Hematopoietic multipotent progenitor cell treated with erythropoietin and hydrocortisone succinate and interleukin-3 and kit ligand, for 8 days (in vitro differentiated cells): ENCODE data around the gene CDR2.
"Not testable (repeated sequence)": the region's sequence is repeated elsewhere in the genome, so short reads cannot be mapped to it uniquely, and the experiment has no call there.

ENCODE experiments used
- DNase-seq: peaks from one replicate; pipeline ENCODE4 v3.0.0-alpha.2; 2015

Gene CDR2

DNA sequence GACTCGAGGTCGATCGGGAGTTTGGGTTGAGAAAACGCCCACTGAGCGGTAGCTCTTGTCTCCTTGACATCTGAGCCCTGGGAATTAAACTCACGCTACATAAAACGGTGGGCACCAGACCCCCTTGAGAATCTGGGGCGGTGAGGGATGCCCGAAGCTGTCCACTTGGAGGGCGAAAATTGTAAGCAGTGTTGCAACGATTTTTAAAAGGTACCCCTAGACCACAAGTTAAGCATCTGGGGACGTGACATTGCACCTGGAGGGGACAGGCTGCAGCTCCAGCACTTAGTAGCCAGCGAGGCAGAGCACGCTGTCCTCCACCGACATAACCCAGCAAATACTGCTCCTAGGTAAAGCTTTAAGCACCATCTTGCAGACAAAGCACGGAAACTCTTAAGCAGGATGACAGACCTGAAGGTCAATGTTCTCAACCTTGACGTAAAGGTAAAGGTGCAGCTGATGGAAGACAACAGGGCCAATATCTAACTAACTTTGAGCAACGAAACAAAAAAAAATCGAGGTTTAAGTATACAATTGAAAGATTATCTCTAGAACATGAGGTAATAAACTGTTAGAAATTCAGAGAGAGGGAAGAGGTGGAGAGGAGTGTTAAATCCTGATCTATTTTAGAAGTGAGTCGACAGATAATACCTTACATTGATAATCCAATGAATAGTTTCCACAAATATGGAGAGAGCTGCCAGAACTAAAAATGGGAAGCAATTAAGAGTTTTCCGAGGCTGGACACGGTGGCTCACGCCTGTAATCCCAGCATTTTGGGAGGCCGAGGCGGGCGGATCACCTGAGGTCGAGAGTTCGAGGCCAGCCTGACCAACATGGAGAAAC, 921 bp upstream of the CDR2 start:
- DNase-seq, result no peak

DNA sequence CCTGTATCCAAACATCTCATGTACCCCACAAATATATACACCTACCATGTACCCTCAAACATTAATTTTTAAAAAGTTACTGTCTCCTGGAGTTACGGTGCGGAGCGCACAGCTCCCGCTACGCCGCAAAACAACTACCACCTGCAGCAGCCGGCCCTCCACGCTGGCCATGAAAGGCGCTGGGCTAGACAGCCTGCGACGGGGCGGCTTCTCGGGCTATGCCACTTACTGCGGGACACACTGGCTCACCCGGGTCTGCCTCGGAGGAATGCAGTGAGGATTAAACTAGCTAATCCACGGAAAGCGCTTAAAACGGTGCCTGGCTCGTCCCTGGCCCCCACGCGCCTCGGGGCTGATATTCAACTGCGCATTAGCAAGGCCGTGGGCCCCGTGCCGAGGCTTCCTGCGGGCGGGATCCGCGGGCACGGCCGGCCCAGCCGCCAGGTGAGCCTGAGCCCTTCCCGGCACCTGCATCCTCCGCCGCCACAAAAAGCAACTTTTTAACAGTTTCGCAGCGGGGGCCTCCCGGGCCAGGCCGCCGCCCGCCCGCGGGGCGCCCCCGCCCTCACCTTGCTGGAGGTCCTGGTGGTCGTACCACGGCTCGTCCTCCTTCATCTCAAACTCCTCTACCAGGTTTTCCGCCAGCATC, 633 bp downstream of the CDR2 start:
- DNase-seq, result peak; percentile 29

DNA sequence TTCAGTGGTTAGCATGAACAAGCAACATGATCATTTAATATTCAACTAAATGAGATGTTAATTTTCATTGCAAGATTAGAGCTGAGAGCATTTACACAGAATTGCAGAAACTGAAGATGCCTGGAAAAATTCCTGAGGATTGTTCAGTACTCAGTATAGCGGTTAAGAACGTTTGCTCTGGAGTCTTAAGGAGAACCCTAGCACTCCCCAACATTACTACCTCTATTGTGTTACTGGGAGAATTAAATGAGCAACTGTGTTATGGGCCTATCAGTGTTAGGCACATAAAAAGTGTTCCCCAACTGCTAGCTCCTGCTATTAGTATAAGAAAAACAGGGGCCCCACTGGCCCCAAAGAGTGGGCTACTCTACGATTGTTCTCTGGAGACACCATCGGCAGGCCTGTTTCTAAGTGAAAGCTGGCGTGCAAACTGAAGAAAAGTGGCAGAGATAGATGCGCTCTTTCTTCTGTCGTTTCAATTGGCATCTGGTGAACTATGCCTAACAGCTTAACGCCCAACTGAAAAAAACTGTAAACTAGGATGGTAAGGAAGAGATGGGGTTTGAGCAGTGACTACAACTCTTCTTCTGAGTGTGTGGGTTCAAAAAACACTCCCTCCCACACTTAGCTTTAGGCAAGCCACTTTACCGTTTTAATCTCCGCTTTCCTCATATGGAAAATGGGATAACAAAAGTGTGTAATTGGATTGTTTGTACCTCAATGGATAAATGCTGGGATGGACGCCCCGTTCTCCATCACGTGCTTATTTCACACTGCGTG, 1.3 kb downstream of the CDR2 start:
- no peak for DNase-seq

DNA sequence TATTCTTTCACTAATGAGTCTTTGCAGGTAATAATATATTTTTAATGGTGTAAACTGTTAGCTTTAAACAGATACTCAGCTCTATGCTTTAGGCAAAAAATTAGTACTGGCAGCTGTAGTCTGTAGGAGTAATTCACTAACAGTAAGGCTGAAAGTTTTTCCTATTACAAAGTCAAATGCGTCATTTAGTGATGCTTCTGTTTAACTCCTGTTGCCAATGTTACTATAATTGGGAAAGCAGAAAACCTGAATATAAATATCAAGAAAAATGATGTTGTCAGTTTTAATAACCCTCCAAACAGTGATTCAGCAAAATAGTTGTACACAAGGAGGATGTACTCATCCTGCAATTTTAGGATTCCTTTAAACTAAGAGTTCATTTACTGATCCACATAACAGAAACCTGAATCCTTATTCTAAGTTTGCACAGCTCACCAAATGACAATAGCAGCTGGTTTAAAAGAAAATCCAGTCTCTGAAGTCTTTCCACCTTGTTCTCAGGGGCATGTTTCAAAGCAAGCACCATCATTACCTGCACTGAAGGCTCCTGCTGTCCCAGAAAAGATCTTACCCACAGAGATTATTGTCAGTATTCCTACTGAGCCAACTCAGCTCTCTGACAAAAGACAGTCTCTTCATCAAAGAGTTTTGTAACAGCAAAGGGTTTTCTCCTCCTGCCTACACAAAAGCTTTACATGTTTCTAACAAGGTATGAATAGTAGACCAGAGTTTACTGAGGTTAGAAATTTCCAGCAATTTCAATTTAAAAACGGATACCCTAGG, 4.2 kb downstream of the CDR2 start:
- DNase-seq, result no peak

DNA sequence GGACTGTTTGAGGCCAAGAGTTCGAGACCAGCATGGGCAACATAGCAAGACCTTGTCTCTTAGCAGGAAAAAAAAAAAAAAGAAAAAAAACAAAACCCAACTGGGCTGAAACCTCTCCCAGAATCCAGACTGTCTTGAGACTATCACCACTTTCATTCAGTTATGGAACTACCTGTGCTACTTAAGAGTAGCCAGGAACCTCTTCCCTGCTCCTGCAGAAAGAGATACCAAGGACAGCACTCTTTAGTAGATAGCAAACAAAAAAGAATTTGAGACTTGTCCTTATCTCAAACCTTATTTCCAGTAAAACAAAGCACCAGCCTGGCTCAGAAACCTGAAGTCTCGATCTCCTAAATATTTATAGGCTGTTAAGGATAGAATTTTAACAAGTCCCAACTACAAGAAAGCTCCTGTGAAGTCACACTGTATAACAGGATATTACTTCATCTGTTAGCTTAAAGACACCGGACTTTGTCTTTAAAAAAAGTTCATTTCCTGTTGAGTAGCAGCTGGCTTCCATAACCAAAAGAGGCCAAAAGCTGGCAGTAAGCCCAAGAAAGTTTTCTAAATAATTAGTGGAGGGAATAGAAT, 5.1 kb downstream of the CDR2 start:
- peak; percentile 57 for DNase-seq

DNA sequence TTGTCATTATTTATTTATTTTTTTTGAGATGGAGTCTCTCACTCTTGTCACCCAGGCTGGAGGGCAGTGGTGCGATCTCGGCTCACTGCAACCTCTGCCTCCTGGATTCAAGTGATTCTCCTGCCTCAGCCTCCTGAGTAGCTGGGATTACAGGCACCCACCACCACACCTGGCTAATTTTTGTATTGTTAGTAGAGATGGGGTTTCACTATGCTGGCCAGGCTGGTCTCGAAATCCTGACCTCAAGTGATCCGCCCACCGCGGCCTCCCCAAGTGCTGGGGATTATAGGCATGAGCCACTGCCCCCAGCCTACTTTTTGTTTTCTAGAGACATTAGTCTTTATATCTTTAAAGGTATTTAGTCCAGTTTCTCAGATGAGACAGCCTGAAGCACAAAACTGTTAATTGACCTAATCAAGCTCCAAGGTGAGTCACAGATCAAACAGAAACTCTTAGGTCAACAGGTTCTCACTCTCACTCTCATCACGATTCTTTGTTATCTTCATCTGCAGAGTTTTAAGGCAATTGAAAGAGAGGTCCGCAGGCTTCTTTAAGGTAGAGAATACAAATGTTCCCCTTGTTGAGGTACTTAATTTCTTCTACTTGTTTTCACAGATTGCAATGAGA, 6.1 kb downstream of the CDR2 start:
- DNase-seq, result not testable (repeated sequence)

DNA sequence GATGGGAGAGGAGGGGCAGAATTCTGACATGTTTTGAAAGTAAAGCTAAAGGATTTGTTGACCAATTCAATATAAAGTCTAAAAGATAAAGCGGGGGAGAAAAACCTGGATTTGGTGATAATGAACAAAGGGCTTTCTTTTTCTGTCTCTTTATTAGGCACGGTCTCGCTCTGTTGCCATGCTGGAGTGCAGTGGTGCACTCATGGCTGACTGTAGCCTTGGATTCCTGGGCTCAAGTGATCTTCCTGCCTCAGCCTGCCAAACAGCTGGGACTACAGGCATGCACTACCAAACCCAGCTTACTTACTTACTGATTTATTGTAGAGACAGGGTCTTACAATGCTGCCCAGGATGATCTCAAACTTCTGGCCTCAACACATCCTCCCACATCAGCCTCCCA, 7.5 kb downstream of the CDR2 start:
- no peak for DNase-seq

DNA sequence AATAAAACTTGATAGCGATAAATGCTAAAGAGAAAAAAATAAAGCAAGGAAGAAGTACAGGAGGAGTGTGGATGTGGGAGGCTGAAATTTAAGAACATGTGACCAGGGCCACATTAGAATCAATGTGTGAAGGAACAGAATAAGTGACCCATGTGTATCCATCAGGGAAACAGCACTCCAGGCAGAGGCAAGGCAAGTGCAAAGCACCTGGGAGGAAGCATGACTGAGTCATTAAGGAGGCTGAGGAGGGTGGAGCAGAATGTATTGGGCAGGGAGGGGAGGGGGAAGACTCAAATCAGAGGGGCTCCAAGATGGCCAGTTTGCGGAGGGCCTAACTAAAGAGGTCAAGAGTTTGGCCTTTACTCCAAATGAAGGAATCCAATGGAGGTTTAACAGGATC, 8.0 kb downstream of the CDR2 start:
- no peak for DNase-seq

DNA sequence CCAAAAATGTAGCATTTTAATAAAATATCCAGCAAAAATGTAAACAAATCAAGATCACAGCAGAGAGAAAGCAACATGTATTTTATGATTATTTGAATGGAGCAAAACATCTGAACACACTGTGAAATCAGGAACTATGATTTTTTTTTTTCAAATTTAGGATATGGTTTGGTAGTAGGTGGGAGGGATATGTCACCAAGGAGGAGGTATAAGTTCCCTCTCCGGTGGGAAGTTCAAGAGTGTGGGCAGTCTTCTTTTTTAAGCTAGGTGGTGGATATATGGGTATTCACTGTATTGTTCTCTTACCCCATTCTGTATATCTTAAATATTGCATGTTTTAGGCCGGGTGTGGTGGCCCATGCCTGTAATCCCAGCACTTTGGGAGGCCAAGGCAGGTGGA, 10.2 kb downstream of the CDR2 start:
- DNase-seq, result no peak

DNA sequence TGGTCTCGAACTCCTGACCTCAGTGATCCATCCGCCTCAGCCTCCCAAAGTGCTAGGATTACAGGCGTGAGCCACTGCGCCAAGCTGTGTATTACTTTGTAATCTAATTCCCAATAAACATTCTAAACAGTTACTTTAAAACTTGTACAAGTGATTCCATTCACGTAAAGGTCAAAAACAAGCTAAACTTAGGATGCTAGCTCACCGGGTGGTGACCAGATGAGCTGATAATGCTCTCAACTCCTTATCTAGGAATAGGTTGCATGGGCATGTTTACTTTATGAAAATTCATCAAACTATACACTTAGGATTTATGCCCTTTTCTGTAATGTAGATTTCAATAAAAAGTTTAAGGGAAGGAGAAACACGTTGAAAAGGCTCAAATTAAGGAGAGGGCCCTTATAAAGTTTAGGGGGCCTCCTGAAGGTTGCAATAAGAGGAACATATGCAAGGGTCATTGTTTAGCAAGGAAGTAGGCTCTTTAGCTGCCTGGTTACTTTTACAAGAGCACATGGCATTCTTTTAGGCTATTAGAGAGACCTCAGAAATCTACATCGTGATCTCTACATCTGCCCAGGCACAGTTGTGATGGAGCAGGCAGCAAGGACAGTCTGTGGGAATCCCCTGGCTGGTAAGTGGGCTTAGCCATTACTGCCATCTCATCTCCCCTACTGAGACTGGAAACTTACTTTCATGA, 13.3 kb downstream of the CDR2 start:
- DNase-seq, result no peak

DNA sequence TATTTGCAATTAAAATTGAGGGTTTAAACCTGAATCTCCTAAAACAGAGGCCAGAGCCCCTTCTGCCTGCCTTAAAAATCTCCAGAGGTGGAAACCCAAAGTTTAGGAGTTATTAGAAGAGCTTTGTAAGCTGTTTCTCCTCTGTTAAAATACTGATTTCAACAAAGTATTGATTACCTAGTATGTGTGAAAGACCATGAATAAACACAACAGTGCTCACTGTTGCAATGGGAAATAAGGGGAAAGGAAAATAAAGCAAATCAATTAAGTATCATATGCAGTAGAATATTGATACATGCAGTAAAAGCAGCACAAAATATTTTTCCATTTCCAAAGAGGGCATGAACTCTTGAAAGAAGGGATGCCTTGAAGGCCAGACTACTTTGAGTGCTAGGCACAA, 14.7 kb downstream of the CDR2 start:
- no peak for DNase-seq

DNA sequence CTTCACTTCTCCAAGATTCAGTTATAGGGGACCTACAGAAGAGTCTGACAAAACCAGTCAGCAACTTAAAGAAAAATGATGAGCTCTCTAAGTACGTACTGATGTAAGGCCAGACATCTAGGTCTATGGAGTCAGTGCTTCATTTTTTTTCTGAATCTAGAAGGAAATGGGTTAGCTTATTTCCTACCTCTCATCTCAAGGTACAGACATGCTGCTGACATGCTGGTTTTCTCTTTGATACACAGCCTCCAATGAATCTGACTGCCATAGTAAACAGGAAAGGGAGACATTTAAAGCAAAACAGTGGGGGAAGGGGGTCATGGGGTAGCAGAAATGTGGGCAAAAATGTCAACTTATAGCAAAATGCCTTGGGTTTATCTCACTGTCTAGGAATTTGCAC, 16.4 kb downstream of the CDR2 start:
- no peak for DNase-seq

DNA sequence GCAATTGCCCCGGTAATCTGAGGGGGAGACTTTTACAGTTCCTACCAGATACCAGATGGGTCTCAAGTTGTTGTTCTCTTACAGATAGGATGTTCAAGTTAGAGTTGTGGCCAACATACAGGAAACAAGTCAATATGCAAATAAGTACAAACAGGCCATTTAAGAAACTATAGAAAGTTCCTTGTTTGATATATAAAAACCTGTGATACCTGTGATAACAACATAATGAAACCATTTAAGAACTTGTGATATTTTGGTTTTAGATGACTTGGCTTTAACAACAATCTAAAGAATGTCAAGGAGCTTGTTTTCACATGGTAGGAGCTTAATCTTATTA, 16.8 kb downstream of the CDR2 start:
- DNase-seq, result no peak

DNA sequence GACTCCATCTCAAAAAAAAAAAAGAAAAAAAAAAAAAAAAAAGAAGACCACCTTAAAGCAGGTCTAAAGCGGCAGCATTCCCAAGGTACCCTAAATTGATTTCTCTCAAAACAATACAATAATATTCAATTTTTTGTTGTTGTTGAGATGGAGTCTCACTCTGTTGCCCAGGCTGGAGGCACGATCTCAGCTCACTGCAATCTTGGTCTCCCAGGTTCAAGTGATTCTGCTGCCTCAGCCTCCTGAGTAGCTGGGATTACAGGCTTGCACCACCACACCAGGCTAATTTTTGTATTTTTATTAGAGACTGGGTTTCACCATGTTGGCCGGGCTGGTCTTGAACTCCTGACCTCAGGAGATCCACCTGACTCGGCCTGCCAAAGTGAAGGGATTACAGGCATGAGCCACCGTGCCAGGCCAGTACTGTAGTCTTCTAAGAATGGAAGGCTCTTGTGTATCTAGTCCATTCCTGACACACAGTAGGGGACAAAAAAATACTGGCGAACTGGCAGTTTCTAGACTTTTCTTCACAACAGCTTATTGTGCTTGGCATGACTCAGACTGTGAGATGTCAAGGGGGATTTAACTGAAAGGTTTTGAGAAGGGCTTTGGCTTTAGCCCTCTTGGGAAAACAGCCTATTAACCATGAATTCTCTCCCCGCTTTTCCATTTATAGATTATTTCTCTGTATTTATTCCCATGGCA, 17.3 kb downstream of the CDR2 start:
- no peak for DNase-seq

DNA sequence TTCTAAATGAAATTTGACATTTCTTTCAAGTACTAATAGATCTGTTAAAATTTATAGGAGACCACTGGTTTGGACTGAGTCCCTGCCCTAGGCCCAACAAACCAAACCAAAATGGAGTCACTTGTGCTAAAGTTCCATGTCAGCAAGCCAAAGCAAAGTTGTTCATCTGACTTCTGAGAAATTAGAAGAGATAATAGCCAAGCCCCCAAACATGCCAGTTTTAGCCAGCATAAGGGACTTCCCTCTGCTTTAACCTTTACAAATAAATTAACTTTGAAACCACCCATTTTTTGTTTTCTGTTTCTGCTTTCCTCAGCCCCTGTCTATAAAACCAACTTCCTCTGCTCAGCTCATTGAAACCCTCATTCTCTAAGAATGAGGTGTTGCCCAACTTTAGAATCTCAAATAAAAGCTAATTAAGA, 18.9 kb downstream of the CDR2 start:
- no peak for DNase-seq

DNA sequence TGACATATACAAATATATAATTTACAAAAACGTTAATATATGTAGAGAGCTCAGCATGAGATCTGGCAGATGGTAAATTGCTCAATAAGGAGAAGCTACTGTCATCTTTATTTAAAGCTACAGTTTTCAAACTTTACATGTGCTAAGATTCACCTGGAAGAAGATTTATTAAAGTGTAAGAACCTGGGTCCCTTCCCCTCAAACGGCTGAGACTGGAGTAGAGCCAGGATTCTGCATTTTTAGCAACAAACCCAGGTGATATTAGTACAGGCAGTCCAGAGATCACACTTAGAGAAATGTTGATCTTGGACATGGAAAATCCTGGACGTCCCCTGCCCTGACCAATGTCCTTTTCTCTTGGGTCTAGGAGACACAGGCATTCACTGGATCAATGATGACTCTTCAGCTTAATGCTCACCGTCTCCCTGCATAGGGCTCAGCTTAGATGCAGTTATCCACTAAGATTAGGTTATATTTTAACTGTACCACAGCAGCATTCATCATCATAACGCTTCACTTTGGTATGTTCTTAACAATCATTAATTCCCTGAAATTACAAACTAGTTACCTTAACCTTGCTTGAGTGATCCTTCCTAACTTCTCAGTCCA, 20.4 kb downstream of the CDR2 start:
- DNase-seq, result no peak

DNA sequence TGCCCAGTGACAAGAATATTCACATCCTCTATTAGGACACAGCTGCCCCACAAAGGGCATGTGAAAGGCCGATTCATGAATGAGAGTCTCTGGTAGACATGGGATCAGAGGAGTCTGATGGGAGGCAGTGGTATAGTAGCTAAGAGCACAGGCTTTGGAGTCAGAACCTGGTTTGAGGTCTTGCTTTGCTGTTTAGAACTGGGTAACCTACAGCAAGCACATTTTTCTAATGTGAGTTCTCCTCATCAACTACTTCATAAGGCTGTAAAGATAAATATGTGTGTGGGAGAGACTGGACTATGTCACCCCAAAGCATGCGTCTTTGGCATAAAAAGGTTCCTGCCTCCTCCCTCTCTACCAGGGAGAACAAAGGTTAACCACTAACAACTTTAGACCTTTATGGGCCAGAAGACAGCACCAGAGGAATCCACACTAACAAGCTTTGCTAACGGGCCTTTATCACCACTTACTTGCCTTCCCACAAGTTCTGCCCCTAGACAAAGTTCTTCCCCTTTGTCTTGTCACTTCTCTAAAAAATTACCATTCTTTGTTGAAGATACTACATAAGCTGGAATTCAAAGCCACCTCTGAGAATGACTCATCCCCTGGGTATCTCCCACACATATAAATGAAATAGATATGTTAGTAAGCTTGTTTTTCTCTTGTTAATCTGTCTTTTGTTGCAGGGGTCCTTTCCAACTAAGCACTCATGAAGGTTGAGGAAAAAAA, 21.1 kb downstream of the CDR2 start:
- DNase-seq, result peak; percentile 71

DNA sequence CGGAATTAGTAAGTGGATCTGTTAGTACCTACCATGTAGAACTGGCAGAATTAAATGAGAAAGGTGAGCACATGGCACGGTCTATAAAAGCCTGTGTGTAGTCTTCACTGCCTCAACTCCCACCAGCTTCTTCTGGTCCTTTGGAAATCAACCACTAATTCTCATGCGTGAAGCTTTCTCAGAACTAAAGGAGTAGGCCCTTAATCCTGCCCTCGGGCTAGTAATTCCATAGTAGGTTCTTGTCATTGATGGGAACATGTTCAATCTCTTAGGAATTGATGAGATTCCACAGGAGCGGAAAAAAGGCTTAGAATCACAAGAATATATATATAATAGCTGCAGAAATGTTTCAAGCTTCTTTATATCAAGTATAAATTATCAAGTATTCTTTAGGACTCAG, 21.7 kb downstream of the CDR2 start:
- no peak for DNase-seq

DNA sequence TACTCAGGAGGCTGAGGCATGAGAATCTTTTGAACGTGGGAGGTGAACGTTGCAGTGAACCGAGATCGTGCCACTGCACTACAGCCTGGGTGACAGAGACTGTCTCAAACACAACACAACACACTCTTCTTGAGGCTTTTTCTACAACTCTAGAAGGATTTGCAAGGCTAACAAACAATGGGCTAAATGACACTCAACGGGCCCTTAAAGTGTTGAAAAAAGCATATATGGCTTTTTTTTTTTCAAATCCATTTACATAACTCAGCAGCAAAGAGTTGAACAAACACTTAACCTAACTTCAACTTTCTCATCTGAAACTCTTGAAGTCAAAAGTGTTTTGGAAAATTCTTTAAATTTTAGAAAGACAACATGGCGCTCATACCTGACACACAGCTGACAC, 22.3 kb downstream of the CDR2 start:
- no peak for DNase-seq

DNA sequence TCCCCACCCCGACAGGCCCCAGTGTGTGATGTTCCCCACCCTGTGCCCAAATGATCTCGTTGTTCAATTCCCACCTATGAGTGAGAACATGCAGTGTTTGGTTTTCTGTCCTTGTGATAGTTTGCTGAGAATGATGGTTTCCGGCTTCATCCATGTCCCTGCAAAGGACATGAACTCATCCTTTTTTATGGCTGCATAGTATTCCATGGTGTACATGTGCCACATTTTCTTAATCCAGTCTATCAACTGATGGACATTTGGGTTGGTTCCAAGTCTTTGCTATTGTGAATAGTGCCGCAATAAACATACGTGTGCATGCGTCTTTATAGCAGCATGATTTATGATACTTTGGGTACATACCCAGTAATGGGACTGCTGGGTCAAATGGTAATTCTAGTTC, 23.4 kb downstream of the CDR2 start:
- not testable (repeated sequence) for DNase-seq
